Adrenal gland (tissue), 5 donors: ENCODE data around the gene NPY4R.
"Not testable (repeated sequence)": the region's sequence is repeated elsewhere in the genome, so short reads cannot be mapped to it uniquely, and the experiment has no call there.

Experiments used
- CTCF ChIP-seq, 6 experiments: fragments of 450-650 bp in 4 of 6; fragments of 200-600 bp in 2 of 6; sonication (generic) in 1 of 6; IDR thresholded peaks; 1 replicate in 5 of 6; 2 replicates in 1 of 6; pipeline versions ENCODE4 v1.5.1 to v1.8.0; 2016 to 2021; ENCODE audit warnings: antibody characterized with exemption in 6 of 6, mild to moderate bottlenecking in 2 of 6, moderate library complexity in 1 of 6
- POLR2A ChIP-seq, 2 donors: fragments of 450-650 bp; IDR thresholded peaks; one replicate each; pipeline ENCODE4 v1.6.1; 2017; ENCODE audit warnings: antibody characterized with exemption in 2 of 2, mild to moderate bottlenecking in 2 of 2, moderate library complexity in 1 of 2
- donor health status: DM: no; HTN: no; CAD: no.

GRCh38 chr10:46462276-46462675 is 3.5 kb downstream of the NPY4R start:
- TF ChIP-seq CTCF, POLR2A (IDR thresholded peaks at IDR 0.05): not testable (repeated sequence)
